GM18499 (cell line): ENCODE data around the gene GCSAML.

Source experiments
- ATAC-seq: cut with Tn5 transposase; IDR thresholded peaks from one replicate; pipeline ENCODE4 v1.9.1; 2021; ENCODE audit warnings: moderate number of reproducible peaks; ENCODE audit not compliant: insufficient read depth, unreplicated experiment

GCSAML gene

GRCh38 chr1:247562198-247562597 lies 13.3 kb downstream of the GCSAML start:
- ATAC-seq = no peak

DNA sequence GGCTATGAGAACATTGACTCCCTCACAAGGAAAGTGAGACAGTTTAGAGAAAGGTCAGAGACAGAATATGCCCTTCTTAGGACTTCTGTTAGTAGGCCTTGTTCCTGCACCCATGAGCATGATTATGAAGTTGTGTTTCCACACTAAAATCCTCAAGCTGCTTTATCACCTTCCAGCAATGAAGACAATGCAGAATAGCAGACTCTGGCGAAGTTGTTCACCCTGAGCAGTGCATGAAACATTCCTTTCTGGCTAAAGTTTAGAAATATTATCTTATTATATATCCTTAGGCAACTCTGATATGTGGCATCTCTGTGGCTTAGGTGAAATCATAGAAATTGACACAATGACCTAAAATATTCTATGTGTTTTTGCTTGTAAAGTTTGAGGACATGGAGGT lies 25.3 kb downstream of the GCSAML start:
- ATAC-seq = no peak

- ATAC-seq = no peak
These were observed 25.7 kb downstream of the GCSAML start for GRCh38 chr1:247574664-247575063.

DNA sequence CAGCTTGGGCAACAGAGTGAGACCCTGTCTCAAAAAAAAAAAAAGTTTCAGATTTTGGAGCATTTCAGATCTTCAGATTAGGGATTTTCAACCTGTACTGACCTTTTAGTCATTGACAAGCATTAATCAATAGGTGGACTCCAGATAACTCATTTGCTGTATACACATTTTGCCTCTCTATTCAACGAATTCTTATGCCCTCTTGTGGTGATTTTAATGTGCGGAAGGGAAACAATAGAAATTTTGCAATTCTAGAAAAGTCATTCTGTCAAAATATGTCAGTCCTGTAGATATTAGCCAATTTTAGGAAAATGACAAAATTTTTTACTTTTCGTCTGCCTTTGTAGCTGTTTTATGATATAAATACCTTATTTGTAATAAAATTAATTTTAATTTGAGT lies 27.6 kb downstream of the GCSAML start:
- no peak for ATAC-seq

DNA sequence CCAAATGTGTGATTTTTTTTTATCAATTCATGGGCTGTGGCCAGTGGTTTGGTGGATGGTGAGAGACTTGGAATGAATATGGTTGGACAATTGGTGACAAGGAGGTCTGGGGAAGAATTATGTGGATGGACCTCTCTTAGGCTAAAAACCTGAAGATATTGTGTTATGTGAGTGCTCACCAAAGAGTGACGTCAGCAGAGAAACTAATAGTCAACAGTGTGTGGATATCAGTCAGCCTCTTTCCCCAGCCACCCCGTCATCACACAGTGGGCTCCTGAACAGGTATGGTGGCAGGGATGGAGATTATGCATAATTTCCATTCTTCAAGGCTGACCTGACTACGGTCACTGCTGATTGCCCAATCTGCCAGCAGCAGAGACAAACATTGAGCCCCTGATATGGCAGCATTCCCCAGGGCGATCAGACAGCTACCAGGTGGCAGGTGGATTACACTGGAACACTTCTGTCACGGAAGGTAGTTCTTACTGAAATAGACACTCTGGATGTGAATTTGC lies 30.1 kb downstream of the GCSAML start:
- no peak for ATAC-seq

DNA sequence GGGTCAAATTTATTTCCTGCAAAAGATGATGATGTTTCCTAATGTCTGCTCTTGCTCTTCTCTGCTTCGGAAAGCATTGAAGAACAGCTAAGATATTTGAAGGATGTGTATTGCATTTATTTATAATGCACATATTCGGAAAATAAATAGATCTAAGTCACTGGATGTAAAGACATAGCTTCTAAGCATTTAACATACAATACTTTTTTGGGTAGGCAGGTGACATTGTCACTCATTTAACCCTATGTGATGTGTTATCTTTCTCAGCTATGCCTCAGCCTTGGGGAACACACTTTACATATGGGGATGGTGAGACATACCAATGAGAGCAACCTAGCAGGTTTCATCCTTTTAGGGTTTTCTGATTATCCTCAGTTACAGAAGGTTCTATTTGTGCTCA lies 39.1 kb downstream of the GCSAML start, which contains the start of gene OR2G2:
Gene OR2G2, plus strand, starts transcription at position 301 of the 400 bp plus-strand sequence. Its CDS starts 0 bp downstream, at position 301.
- no peak for ATAC-seq

- ATAC-seq = no peak
These were observed 56.4 kb downstream of the GCSAML start, which contains the start of gene OR2G3 for GRCh38 chr1:247605286-247605685. Gene OR2G3, plus strand, starts transcription at chr1:247605586. Its CDS starts 0 bp downstream, at chr1:247605586.

DNA sequence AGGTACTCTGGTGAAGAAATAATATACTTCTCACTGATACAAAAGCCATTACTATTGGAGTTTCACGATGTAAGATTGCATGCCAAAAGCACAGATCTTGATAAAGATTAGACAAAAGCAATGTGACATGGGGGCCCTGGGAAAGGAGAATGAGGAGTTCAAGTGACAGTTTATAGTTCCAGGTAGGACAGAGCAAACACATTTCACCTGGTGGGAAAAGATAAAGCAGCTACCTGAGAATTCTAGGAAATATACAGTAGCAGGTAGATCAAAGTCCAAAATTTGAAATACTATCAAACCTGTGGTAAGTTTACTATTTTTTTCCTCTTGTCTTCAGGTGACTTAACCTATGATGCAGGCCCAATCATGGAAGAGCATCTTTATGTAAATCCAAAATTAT lies 64.5 kb downstream of the GCSAML start:
- no peak for ATAC-seq

DNA sequence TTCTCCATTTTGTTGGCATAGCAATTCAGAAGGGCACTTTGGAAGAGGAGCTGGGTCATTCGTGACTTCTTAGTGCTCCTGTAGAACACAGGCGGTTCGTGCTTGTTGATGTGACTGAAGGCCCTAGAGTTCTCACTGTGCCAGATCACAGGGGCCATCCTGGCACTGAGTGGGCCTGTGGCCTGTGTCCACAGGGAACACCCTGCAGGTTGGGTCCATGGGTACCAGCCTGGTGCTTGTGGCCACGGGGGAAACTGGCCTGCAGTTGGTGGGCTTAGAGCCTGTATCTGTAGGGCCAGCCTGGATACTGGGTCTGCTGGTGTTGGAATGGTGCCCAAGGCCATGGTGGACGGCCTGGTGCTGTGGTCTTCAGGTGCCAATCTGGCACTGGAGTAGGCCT lies 65.7 kb downstream of the GCSAML start:
- ATAC-seq = no peak
